ENCODE data around the gene SV2C. TPM values are rescaled to one million over a fixed set of nuclear protein-coding genes. Genes with fewer than 3 reads are reported as not detected.

The SV2C gene
- total RNA-seq, 4 donors from 2014 or later: 0.16 to 2.6 (median 0.30) TPM

DNA sequence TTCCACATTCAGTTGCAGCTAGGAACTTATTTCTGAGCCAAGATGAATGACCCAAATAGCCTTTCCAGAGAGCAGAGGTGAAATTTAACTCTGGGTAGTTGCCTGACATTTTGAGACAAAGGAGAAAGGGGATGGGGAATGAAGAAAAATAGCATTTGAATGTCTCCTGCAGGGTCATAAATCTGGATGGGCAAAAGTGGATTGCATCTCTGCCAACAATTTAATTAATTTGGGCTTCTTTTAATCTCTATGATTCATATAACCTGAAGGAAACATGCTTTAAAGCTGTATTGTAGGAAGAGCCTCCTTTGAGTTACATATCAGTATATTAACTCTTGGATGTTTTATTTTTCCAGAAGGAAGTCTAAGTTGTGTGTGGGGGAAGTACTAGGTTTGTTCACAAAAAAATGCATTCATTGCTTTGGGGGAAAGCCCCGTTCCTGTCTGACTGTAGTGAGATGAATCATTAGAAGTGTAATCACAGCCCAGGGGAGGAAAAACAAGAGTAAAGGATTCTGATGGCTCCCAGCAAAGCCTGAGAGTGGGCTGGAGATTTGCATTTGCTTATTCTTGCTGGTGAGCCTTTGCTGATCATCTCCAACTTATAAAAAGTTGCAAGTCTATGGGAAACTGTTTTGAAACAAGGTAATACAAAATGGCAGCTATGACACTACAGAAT, 186.9 kb downstream of the SV2C start:
- TF ChIP-seq POLR2A (IDR thresholded peaks at IDR 0.05): no peak
- no peak for TF ChIP-seq POLR2AphosphoS5 (IDR thresholded peaks at IDR 0.05)
- TF ChIP-seq, protein P1, sequence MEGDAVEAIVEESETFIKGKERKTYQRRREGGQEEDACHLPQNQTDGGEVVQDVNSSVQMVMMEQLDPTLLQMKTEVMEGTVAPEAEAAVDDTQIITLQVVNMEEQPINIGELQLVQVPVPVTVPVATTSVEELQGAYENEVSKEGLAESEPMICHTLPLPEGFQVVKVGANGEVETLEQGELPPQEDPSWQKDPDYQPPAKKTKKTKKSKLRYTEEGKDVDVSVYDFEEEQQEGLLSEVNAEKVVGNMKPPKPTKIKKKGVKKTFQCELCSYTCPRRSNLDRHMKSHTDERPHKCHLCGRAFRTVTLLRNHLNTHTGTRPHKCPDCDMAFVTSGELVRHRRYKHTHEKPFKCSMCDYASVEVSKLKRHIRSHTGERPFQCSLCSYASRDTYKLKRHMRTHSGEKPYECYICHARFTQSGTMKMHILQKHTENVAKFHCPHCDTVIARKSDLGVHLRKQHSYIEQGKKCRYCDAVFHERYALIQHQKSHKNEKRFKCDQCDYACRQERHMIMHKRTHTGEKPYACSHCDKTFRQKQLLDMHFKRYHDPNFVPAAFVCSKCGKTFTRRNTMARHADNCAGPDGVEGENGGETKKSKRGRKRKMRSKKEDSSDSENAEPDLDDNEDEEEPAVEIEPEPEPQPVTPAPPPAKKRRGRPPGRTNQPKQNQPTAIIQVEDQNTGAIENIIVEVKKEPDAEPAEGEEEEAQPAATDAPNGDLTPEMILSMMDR (IDR thresholded peaks at IDR 0.05): no peak
- TF ChIP-seq EP300 (IDR thresholded peaks at IDR 0.05; ENCODE audit: low read depth): no peak
- Histone ChIP-seq H3K27ac (no peak overlapping the region), H3K4me1 (peaks cover 0 to 5% (median 2%) of the 10 kb centered on the region in 4 donors), H3K9me3 (no peaks in the 10 kb centered on the region), H3K27me3 (no peaks in the 10 kb centered on the region), H3K36me3 (no peaks in the 10 kb centered on the region), H3K4me3 (no peak overlapping the region)
- DNase-seq: no peak
- intact Hi-C loops (cut with DNase I; ENCODE audit: low total_unique reads): no loop called here
- WGBS, 2 donors (ENCODE audit: low coverage in 1 of 2): 0 to 17% methylated on average over 1 of the region's 1 CpG
- in situ Hi-C loops (cut with MboI; ENCODE audit: low pct_ligation_motif_present in 1 of 4, low pct_unique_long_range_greater_than_20kb in 1 of 4, low sequenced_read_pairs in 3 of 4): loop anchor here in 1 of 4 donors (25.0 kb wide), 1 partner anchor 533 kb away; no protein-coding TSS in a partner anchor

- Histone ChIP-seq H3K27ac (no peak overlapping the region), H3K4me1 (peaks cover 0 to 5% (median 2%) of the 10 kb centered on the region in 4 donors), H3K4me3 (no peak overlapping the region), H3K9me3 (no peaks in the 10 kb centered on the region), H3K27me3 (no peaks in the 10 kb centered on the region), H3K36me3 (no peaks in the 10 kb centered on the region)
- TF ChIP-seq EP300 (IDR thresholded peaks at IDR 0.05; ENCODE audit: low read depth): no peak
- TF ChIP-seq POLR2A (IDR thresholded peaks at IDR 0.05): no peak
- TF ChIP-seq POLR2AphosphoS5 (IDR thresholded peaks at IDR 0.05): no peak
- TF ChIP-seq, protein P1 (IDR thresholded peaks at IDR 0.05): no peak
- intact Hi-C loops (cut with DNase I; ENCODE audit: low total_unique reads) (no loop called here), in situ Hi-C loops (cut with MboI; ENCODE audit: low pct_ligation_motif_present in 1 of 4, low pct_unique_long_range_greater_than_20kb in 1 of 4, low sequenced_read_pairs in 3 of 4) (loop anchor here in 1 of 4 donors (25.0 kb wide), 1 partner anchor 535 kb away; no protein-coding TSS in a partner anchor)
- DNase-seq: no peak
Measured at GRCh38 chr5:76271836-76272235, 188.7 kb downstream of the SV2C start.

- Histone ChIP-seq H3K27ac (peak overlapping the region; percentile 38 to 58 (median 56)), H3K4me3 (no peak overlapping the region), H3K4me1 (peaks cover 0 to 5% (median 2%) of the 10 kb centered on the region in 4 donors), H3K9me3 (no peaks in the 10 kb centered on the region), H3K36me3 (no peaks in the 10 kb centered on the region), H3K27me3 (no peaks in the 10 kb centered on the region)
- DNase-seq: peak; percentile 42
- intact Hi-C loops (cut with DNase I; ENCODE audit: low total_unique reads) (no loop called here), in situ Hi-C loops (cut with MboI; ENCODE audit: low pct_ligation_motif_present in 1 of 4, low pct_unique_long_range_greater_than_20kb in 1 of 4, low sequenced_read_pairs in 3 of 4) (loop anchor here in 1 of 4 donors (25.0 kb wide), 1 partner anchor 536 kb away; no protein-coding TSS in a partner anchor)
- TF ChIP-seq, protein P1 (IDR thresholded peaks at IDR 0.05): no peak
- TF ChIP-seq POLR2AphosphoS5 (IDR thresholded peaks at IDR 0.05): no peak
- no peak for TF ChIP-seq POLR2A (IDR thresholded peaks at IDR 0.05)
- TF ChIP-seq EP300 (IDR thresholded peaks at IDR 0.05; ENCODE audit: low read depth): no peak
- 20 to 48% methylated on average over 5 to 8 of the region's 8 CpGs for WGBS, 2 donors (ENCODE audit: low coverage in 1 of 2)
Measured at GRCh38 chr5:76273206-76273885, 190.2 kb downstream of the SV2C start.

GRCh38 chr5:76274571-76274970, 191.4 kb downstream of the SV2C start:
- Histone ChIP-seq H3K27ac (no peak overlapping the region), H3K36me3 (no peaks in the 10 kb centered on the region), H3K9me3 (no peaks in the 10 kb centered on the region), H3K4me3 (no peak overlapping the region), H3K4me1 (peaks cover 0 to 5% (median 2%) of the 10 kb centered on the region in 4 donors), H3K27me3 (no peaks in the 10 kb centered on the region)
- intact Hi-C loops (cut with DNase I; ENCODE audit: low total_unique reads): no loop called here
- in situ Hi-C loops (cut with MboI; ENCODE audit: low pct_ligation_motif_present in 1 of 4, low pct_unique_long_range_greater_than_20kb in 1 of 4, low sequenced_read_pairs in 3 of 4): loop anchor here in 1 of 4 donors (25.0 kb wide), 1 partner anchor 537 kb away; no protein-coding TSS in a partner anchor
- TF ChIP-seq, protein P1 (IDR thresholded peaks at IDR 0.05): no peak
- TF ChIP-seq POLR2A (IDR thresholded peaks at IDR 0.05): no peak
- no peak for DNase-seq
